Body of pancreas (tissue), 4 donors: ENCODE measurements around the gene FBXL22. TPM values are rescaled to one million over a fixed set of nuclear protein-coding genes. Genes with fewer than 3 reads are reported as not detected.

ENCODE experiments used
- ATAC-seq: fragments of 150-250 bp; one replicate; pipeline ENCODE4 v1.9.1; 2016
- DNase-seq, 4 donors: peaks; one replicate each; pipeline ENCODE4 v3.0.0-alpha.2; 2019
- H3K27ac ChIP-seq, 4 donors: fragments of 200-600 bp; sonication (generic); 1 replicate in 3 of 4; 2 replicates in 1 of 4; pipeline versions ENCODE4 v1.5.1 to v1.6.1; 2016 to 2019; ENCODE audit warnings: mild to moderate bottlenecking in 1 of 4, mixed read lengths in 1 of 4, moderate library complexity in 1 of 4
- H3K27me3 ChIP-seq, 2 donors: fragments of 200-600 bp; sonication (generic); one replicate each; pipeline ENCODE4 v1.6.0; 2016; ENCODE audit warnings: mild to moderate bottlenecking in 1 of 2
- H3K36me3 ChIP-seq, 2 donors: fragments of 200-600 bp; sonication (generic); replicated peaks in 1 of 2; 2 replicates each; pipeline ENCODE4 v1.5.1; 2016; ENCODE audit warnings: low read depth in 2 of 2; ENCODE audit not compliant: insufficient read depth in 1 of 2
- H3K4me1 ChIP-seq: fragments of 200-600 bp; sonication (generic); one replicate; pipeline ENCODE4 v1.6.0; 2016
- H3K4me3 ChIP-seq, 2 donors: fragments of 200-600 bp; sonication (generic); 1 replicate in 1 of 2; 2 replicates in 1 of 2; pipeline ENCODE4 v1.5.1; 2016 to 2019
- H3K9me3 ChIP-seq, 3 donors: fragments of 200-600 bp; sonication (generic); 1 replicate in 2 of 3; 2 replicates in 1 of 3; pipeline ENCODE4 v1.5.1; 2016
- CTCF ChIP-seq, 7 experiments: fragments of 450-650 bp in 4 of 7; fragments of 200-600 bp in 3 of 7; sonication (generic) in 3 of 7; IDR thresholded peaks; one replicate each; pipeline ENCODE4 v1.5.1; 2016 to 2019; ENCODE audit warnings: antibody characterized with exemption in 7 of 7
- POLR2A ChIP-seq, 3 donors: fragments of 450-650 bp; IDR thresholded peaks; one replicate each; pipeline ENCODE4 v1.6.1; 2016; ENCODE audit warnings: antibody characterized with exemption in 3 of 3, mild to moderate bottlenecking in 2 of 3
- WGBS, 2 donors: methylation state at CpG; one replicate each; pipeline ENCODE4 v1.1.5; 2017; 5-methylcytosine and 5-hydroxymethylcytosine counted together
- intact Hi-C: fragments of 100-400 bp; cut with DNase I; formaldehyde crosslinking; loops from one replicate; pipeline ENCODE4 v1.15.1; 2023
- total RNA-seq, 2 donors: library from RNA; depleted of rRNA; stranded (reverse); fragments of >200 nt; gene quantifications; one replicate each; pipeline ENCODE4 v1.1.0, GENCODE V29; 2016

The FBXL22 gene
- total RNA-seq, 2 donors from 2014 or later: not detected

GRCh38 chr15:63555507-63555906 is 41.7 kb upstream of the FBXL22 start:
- no peaks in the 10 kb centered on the region for H3K27me3 ChIP-seq
- ATAC-seq (no peak), DNase-seq (no peak)
- H3K27ac ChIP-seq: peak overlapping the region in 1 of 4 donors; percentile 18
- intact Hi-C loops: no loop called here
- TF ChIP-seq POLR2A (IDR thresholded peaks at IDR 0.05) (no peak), CTCF (IDR thresholded peaks at IDR 0.05) (no peak)
- no peaks in the 10 kb centered on the region for H3K9me3 ChIP-seq
- no peak overlapping the region for H3K4me3 ChIP-seq
- peaks cover 45% of the 10 kb centered on the region for H3K4me1 ChIP-seq
- H3K36me3 ChIP-seq: peaks cover 0 to 11% of the 10 kb centered on the region in 2 donors

- Histone ChIP-seq H3K4me3 (no peak overlapping the region), H3K27me3 (no peaks in the 10 kb centered on the region), H3K9me3 (no peaks in the 10 kb centered on the region), H3K27ac (peak overlapping the region in 1 of 4 donors; percentile 18), H3K36me3 (peaks cover 0 to 14% of the 10 kb centered on the region in 2 donors), H3K4me1 (peaks cover 41% of the 10 kb centered on the region)
- TF ChIP-seq CTCF (IDR thresholded peaks at IDR 0.05): no peak
- no peak for TF ChIP-seq POLR2A (IDR thresholded peaks at IDR 0.05)
- intact Hi-C loops: no loop called here
- WGBS, 2 donors: 84 to 86% methylated on average over 6 of the region's 6 CpGs
- ATAC-seq: no peak
- DNase-seq: no peak
Measured at GRCh38 chr15:63556246-63556645, 40.9 kb upstream of the FBXL22 start.

- TF ChIP-seq CTCF (IDR thresholded peaks at IDR 0.05) (no peak), POLR2A (IDR thresholded peaks at IDR 0.05) (no peak)
- ATAC-seq: no peak
Measured at GRCh38 chr15:63556736-63557135, 40.5 kb upstream of the FBXL22 start.

GRCh38 chr15:63559753-63560152 is 37.4 kb upstream of the FBXL22 start:
- TF ChIP-seq POLR2A (IDR thresholded peaks at IDR 0.05) (no peak), CTCF (IDR thresholded peaks at IDR 0.05) (no peak)
- Histone ChIP-seq H3K36me3 (peaks cover 0 to 18% of the 10 kb centered on the region in 2 donors), H3K27me3 (no peaks in the 10 kb centered on the region), H3K27ac (no peak overlapping the region), H3K4me3 (no peak overlapping the region), H3K9me3 (no peaks in the 10 kb centered on the region), H3K4me1 (peaks cover 8% of the 10 kb centered on the region)
- 94 to 98% methylated on average over 5 of the region's 5 CpGs for WGBS, 2 donors
- ATAC-seq: no peak
- DNase-seq: no peak
- intact Hi-C loops: loop anchor here (10.0 kb wide), 1 partner anchor 55 kb away; the partner anchor contains the start of gene USP3

More at GRCh38 chr15:63556736-63557135, 40.5 kb upstream of the FBXL22 start:
- H3K4me1 ChIP-seq: peaks cover 38% of the 10 kb centered on the region
- DNase-seq: no peak
- intact Hi-C loops: no loop called here
- WGBS, 2 donors: 95 to 97% methylated on average over 7 of the region's 7 CpGs
- H3K36me3 ChIP-seq: peaks cover 0 to 14% of the 10 kb centered on the region in 2 donors
- H3K27ac ChIP-seq: no peak overlapping the region
- no peaks in the 10 kb centered on the region for H3K27me3 ChIP-seq
- H3K9me3 ChIP-seq: no peaks in the 10 kb centered on the region
- H3K4me3 ChIP-seq: no peak overlapping the region

- Histone ChIP-seq H3K4me1 (peaks cover 7% of the 10 kb centered on the region), H3K27ac (no peak overlapping the region), H3K9me3 (no peaks in the 10 kb centered on the region), H3K36me3 (peaks cover 0 to 18% of the 10 kb centered on the region in 2 donors), H3K4me3 (no peak overlapping the region), H3K27me3 (no peaks in the 10 kb centered on the region)
- intact Hi-C loops: loop anchor here (10.0 kb wide), 1 partner anchor 56 kb away; the partner anchor contains the start of gene USP3
- TF ChIP-seq POLR2A (IDR thresholded peaks at IDR 0.05): no peak
- 87 to 93% methylated on average over 6 of the region's 6 CpGs for WGBS, 2 donors
- ATAC-seq (no peak), DNase-seq (no peak)
Measured at GRCh38 chr15:63560741-63561448, 36.3 kb upstream of the FBXL22 start.
